NCI-H526 (cell line): ENCODE measurements around the gene KCNB1.

Experiments used
- DNase-seq, 2 experiments: peaks; one replicate each; lab custom pipeline; 2025; lab: John Stamatoyannopoulos, UW

Gene KCNB1

DNA sequence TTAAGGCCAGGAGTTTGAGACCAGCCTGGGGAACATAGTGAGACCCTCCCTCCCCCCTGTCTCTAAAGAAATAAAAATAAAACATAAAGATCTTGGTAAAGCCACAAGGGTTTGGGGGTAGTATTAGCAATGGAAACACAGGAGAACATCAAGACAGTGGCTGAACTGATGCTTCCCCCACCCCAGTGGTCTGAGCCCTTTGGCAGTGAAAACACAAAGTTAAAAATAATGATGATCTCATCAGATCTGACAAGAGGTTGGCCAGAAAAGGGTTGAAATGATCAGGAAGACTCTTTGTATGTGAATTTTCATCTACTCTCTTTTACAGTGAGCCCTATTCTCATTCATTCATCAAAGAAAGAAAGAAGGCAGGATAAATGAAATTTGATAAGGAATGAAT lies 93.7 kb downstream of the KCNB1 start:
- no peak for DNase-seq

DNA sequence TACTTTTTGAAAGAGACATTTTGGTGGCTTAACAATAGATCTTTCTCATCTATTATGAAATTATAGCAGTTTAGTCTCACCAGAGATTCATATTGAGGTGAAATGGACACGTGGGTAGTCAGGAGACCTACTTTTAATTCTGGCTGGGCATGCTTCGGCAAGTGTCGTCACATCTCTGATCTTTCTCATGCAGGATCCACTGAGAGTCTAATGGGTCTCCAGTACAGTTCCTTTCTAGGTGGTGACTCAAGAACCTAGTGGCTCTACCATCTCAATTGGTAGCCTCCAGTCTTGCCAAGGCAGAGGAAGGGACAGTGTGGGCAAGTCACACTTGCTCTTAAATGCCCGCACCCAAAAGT lies 94.9 kb downstream of the KCNB1 start:
- no peak for DNase-seq

DNA sequence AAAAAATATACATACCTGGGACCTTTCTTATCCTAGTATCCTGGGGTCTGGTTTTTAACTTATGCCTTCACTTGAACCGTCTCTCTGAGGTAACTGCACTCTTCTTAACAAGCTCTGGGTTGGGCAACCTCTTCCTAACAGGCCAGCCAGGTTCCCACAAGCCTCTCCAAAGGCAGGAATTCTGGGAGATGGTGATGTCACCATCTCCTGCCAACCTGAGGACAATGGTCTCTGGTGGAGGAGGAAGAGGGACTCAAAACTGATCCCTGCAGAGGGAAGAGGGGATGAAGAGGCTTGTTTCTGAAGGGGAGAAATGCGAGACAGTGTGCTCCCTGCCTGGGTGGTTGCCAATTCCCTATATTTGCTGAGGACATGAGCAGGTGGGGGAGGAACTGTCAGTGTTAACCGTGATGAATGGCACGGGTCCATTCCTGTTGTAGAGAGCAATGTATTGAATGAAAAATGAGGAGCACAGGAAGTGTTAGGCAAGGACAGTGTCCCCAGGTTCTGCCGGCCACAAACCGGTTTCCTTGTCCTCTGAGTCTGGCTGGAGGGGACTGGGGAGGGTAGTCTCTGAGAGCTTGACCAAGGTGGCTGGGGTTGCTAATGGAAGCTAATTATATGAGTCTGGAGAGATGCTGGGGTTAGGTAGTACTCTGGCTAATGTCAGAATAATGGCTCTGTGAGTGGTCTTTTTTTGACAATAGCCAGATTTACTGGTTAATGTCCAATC lies 95.5 kb downstream of the KCNB1 start:
- no peak for DNase-seq

DNA sequence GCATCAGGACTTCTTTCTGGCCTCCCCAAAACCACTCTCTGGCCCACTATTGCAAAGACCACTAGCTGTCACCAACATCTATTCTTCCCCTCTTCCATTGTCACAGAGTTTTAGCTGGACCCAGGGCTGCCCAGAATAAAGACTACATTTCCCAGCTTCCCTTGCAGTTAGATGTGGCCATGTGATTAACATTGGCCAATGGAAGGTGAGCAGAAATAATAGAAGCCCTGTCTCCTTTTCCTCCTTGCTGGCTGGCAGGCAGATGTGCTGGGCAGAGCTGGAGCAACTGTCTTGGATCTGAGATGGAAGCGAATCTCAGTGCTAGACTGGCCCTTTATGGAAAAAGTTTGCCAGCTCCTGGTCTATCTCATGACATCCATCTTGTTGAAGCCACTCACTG lies 97.0 kb downstream of the KCNB1 start:
- DNase-seq: peak; percentile 46 to 65

DNA sequence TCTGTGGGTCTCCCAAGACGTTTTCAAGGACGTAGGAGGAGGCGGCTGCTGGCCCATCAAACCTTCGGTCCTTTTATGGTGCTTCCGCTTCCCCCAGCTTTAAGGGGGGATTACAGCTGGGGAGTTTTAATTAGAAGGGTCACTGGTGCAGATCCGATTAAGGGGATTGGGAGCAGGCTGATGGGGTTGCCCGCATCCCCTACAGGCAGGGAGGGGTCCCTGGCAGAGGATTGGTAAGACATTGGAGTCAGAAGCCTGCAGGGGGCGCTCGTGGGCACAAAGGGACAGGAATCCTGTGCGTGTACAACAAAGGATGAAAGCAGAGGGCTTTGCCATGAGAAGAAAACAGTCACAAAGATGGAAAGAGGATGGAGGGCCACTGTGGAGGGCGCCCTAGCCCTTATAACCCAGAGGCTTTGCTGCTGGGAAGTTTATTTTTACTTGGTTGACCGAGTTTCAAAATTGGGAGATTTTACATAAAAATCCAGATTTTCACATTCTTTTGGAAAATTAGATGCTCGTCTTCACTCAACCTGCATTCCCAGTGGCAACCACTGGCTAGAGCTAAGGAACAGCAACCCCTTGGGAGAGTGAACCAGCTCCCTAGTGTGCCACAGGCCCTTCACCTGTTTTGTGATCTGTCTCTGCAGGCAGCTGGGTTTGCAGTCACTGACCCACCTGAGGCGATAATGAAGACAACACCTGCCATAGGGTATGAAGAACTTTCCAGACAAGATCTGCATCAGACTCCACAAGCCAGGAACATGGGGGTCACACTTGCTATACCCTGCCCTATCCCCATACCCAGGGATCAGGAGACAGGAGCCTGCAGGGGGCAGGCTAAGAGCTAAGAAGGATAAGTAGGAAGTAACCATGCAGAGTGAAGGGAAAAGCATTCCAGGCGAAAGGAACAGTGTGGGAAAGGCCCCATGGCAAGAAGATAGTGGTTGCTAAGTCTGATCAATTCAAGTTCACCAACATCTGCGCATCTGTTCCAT lies 97.7 kb downstream of the KCNB1 start:
- peak; percentile 46 to 91 for DNase-seq

DNA sequence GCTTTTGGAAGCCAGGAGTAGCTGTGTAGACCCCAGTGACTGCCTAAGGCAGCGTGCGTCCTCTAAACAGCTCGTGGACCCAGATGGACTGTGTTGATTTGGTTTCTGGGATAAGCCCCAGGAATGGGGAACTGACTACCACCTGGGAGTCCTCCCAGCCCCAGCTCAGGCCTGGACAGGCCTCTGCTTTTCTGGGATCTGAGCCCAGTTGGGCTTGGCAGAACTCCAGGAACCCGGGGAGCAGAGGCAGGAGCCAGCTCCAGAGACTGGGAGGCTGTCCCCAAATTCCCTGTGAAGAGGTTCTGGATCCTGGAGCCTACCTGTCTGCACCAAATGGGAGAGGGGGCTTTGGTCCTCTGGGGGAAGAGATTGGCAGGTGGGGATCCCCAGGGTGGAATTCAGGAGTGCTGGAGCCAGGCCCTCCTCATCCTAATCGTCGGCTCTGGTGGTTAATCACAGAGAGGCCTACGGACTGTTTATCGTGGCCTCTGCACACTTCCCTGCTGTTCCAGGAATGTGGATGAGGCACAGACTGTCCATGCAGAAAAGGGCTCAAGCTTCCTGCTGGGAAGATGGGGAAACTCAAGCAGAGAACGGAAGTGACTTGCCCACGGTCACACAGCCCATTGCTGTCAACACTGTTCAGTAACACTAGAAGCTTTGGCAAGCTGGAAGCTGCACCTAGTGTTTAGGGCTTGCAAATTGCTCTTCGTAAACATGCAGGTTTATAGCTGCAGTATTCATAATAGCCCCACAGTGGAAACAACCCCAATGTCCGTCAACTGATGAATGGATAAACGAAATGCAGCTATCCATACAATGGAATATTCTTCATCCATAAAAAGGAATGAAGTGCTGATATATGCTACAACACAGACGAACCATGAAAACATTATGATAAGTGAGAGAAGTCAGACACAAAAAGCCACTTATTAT lies 100.6 kb downstream of the KCNB1 start:
- DNase-seq: no peak

DNA sequence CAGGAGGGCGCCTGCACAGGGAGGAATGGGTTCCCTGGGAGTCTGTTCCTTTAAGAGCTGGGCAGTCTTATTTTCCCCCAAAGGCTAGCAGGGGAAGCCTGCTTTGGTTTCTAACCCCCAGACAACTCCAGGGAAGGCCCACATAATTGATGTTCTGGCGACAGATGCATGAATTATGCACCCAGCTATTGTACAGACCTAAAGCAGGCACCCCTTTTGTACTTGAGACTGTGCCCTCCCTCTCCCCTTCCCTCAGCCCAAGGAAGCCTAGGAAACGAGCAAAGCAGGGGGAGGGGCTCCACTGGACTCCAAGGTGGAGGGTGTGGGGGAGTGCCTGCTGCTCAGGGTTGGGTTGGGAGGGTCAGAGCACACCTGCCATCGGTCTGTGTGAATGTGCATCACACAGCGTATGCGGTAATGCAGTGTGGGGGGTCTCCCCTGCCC lies 102.1 kb downstream of the KCNB1 start:
- DNase-seq: no peak

DNA sequence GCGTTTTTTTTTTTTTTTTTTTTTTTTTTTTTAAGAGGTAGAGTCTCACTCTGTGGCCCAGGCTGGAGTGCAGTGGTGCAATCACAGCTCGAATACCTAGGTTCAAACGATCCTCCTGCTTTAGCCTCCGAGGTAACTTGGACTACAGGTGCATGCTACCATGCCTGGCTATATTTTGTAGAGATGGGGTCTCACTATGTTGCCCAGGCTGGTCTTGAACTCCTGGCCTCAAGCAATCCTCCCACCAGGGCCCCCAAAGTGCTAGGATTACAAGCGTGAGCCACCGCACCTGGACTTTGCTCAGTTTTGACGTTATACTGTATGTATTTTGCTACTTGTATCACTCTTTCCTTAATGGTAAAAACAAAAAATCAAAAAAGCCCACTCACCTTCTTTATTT lies 103.1 kb downstream of the KCNB1 start:
- DNase-seq: no peak

DNA sequence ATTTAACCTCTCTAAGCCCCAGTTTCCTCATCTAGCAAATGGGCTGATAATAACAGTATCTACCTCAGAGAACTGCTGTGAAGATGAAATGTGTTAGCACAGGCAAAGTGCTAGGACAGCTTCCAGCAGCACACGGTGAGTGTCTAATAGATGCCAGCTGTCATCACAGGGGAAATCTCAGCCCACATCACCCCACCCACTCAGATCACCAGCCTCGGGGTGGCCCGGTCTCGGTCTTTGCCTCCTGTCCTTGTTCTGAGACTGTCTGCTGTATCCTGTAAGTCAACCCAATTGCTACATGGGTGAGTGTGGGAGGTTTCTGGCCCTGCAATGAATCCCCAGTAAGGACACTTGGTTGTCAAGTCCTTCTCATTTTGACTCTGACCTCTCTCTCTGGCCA lies 105.1 kb downstream of the KCNB1 start:
- no peak for DNase-seq

DNA sequence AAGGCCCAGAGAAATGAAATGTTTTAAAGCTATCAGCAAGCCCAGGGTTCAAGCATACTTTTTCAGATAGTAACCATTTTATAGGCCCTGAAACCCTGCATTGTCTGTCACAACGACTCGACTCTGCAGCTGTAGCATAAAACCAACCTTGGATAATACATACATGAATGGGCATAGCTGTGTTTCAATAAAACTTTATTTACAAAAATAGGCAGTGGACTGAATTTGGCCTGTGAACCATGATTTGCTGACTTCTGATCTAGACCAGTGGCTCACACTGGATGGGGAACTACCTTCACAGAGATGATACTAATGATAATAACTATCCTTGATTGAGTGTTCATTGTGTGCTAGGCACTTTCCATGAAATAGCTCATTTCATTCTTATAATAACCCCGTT lies 107.3 kb downstream of the KCNB1 start:
- no peak for DNase-seq

DNA sequence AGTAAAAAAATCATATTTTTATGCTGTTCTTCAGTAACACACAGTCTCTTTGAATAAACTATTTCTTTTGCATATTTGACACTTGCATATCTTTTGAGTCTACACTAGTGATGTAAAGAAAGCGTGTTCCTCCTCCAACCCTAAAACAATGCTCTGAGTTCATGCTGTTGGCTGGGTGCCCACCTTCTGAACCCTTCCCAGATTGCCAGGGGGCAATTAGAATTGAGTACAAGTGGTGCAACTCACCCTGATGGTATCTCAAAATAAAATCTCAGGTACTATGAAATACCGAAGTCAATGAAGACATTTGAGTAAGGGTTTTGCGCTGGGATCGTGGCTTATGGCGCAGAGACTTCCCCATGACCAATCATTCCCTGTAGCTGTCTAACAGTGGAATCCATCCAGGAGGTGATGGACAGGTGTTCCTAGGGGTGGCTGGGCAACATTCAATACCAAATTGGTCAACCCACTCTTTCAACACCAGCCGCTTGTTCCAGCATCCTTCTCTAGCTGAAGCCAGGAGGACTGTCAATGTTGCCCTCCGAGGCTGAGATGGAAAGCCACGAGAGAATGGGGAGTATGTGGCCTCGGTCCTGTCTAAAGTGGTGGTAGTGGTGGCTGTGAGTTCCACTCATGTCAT lies 110.3 kb downstream of the KCNB1 start:
- DNase-seq: no peak

DNA sequence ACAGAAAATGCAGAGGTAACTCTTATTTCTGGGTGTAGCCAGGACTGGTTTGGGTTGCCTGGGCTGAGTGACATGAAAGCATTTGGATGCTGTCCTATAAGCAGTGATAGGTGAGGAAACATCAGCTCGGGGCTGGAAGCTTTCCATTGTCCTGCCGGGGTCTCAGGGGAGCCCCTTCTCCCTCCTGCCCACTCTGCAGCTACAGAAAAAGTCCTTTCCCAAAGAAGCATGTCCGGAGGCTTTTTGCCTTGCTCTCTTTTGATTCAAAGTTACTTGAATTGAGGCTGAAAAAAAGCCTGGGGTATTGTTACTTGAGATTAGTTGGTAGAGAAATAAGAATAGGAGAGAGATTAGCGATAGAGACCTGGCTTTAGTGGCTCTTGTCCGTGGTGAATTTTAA lies 113.9 kb downstream of the KCNB1 start:
- DNase-seq: no peak

DNA sequence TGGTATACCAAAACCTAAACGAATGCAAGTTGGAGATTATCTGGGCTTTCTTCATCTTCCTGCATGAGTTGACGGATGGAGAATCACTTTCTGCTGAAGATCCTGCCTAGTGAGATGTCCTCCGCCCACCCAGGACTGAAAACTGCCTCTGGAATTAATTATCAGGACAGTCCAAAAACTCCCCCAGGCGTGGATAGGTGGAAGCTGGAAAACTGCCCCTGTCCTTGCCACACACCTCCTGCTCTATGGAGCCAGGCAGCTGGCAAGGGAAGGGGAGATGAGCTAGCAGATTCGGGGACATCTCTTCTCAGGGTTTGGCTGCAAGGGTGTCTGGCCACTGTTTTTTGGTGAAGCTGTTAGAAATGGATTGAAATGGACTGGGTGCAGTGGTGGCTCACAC lies 115.4 kb downstream of the KCNB1 start:
- DNase-seq: no peak

DNA sequence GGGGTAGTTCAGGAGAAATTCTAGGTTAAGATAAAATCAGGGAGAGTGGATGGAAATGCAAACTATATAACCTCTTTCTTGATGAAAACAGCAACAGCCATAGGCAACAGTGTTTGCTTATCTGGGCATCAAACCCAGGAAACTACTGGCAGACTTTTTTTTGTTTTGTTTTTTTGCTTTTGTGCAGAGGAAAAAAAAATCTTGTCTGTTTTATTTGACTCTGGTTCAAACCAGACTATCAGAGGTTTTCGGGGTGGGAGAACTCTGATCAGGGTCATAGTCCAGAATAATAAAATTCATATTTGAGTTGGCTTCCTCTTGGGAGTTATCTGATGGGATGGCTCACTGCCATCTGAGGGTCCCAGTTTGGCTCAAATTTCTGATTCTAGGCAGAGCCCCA lies 115.8 kb downstream of the KCNB1 start:
- DNase-seq: no peak

DNA sequence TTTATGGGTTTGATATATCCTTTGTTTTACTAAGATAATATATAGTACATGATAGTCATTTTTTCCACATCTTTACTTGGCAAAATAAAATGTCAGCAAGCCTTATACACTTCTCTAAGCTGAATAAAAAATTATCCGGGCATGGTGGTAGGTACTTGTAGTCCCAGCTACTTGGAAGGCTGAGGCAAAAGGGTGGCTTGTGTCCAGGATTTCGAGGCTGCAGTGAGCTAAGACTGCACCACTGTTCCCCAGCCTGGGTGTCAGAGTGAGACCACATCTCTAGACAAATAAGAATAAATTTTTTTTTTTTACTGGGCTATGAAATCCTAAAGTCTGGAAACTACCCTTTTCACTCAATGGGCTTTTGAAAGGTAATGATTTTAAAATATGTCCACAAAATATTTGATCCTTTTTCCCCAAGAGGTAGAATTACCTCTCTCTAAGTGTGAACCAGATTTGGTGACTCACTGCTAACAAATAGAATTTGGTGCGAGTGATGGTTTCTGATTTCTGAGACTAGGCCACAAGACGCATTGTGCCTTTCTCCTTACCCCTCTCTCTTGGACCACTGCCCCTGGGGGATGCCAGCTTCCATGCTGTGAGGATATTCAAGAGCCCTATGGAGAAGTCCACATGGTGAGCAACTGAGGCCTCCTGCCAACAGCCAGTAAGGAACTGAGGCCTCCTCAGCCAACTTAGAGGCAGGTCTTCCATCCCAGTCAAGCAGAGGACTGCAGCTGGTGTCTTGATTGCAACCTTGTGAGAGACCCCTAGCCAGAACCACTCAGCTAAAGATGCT lies 120.4 kb downstream of the KCNB1 start:
- no peak for DNase-seq

DNA sequence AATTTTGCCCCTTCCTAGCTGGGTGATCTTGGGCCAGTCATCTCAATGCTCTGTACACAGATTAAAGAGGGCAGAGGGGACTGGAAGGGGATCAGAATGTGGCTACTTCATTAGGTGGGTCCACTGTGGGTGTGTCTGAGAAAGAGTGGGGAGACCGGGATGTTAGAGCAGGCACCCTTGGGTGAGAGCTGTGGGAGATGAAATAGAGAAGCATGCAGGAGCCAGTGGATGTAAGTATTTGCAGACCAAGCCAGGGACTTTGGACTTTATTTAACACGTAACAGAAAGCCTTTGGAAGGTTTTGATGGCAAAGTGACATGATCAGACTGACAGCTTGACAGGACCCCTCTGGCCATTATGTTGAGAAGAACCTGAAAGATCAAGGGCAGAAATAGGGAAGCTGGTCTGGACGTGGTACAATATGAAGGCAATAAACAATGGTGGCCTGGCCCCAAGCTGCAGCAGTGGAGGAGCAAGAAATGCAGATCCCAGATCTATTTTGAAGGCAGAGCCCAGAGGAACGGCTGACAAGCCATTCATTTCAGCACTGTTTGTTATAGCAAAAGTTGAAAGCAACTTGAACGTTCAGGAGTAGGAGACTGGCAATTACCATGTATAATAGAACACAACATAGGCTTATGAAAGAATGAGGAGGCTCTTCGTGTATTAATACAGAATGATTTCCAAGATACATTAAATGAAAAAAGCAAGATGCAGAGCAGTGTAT lies 122.1 kb downstream of the KCNB1 start:
- DNase-seq: no peak

DNA sequence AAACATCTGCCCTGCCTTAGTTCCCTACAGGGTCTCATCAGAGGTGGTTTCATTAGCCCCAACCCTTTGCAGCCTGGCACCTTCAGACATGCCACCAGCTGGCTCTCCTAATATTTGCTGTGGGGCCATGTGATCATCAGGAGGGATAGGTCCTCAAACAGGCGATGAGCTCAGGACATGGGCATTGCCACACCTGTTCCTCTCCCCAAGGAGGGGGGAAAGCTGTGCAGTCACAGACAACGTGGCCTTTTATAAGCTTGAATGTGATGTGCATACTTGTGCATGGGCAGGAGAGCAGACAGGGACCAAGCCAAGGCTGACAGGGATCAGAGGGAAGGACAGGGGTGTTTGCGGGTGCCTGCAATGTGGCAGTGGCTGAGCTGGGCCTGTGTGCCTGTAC lies 125.8 kb downstream of the KCNB1 start:
- no peak for DNase-seq

DNA sequence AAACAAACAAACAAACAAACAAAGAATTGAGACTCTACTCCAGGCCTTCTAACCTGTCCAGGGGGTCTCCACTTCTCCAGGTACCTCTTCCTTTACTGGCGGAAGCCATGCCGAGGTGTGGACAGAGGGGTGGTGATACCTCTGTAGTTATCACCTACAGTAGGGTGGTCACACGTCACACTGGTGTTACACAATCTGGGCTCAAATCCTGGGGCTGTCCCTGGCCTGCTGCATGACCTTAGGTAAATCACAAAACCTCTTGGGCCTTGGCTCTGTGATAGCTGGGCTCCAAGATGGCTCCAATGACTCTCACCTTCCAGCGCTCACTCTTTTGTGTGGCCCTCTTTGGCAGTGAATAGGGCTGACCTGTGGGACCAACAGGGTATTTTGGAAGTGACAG lies 127.8 kb downstream of the KCNB1 start:
- no peak for DNase-seq

DNA sequence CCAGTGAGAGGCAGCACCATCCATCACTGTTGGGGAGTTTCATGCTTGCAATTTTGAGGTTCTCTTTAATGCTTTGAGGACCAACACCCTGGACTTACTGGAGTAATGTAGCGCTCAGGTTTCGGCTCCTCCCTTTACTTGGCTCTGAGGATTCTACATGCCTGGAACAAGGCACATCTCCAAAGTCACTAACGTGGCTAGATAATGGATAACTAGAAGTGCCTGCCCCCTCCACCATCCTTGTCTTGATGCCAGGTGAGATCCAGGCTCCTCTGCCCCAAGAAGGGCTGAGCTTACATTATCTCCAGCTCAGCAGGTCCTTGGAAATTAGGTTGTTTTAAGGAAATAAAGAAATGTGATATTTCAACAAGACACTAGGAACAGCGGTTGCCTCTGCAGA lies 129.1 kb downstream of the KCNB1 start:
- DNase-seq: no peak

DNA sequence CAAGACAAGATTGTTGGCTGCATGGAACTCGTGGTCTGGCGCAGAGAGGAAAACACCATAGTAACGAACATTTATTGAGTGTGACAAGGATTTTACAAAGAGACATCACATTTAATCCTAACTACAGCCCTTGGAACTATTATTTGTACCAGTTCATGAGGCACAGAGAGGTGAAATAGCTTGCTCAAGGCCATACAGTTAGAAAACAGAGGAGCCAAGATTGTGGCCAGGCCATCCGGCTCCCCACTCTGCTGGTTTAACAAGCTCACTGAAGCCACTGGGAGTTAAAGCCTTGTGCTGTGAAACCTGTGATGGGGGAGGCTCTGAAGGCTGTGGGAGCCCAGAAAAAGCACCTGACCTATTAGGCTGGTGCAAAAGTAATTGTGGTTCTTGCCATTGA lies 129.7 kb downstream of the KCNB1 start:
- DNase-seq: no peak
